HG02852 (cell line): Measurements from ENCODE around the gene LRR1.
"Not testable (repeated sequence)": the region's sequence is repeated elsewhere in the genome, so short reads cannot be mapped to it uniquely, and the experiment has no call there.

Experiments
- ATAC-seq: cut with Tn5 transposase; IDR thresholded peaks from one replicate; pipeline ENCODE4 v1.9.1; 2021; ENCODE audit warnings: mild to moderate bottlenecking, moderate library complexity; ENCODE audit not compliant: unreplicated experiment

The LRR1 gene

GRCh38 chr14:49585803-49586672, 12.7 kb upstream of the LRR1 start, which contains the start of gene RPS29:
TSS of gene RPS29 (minus strand) at chr14:49586380. CDS start at chr14:49586346, 34 bp downstream.
- peak; percentile 86 for ATAC-seq

DNA sequence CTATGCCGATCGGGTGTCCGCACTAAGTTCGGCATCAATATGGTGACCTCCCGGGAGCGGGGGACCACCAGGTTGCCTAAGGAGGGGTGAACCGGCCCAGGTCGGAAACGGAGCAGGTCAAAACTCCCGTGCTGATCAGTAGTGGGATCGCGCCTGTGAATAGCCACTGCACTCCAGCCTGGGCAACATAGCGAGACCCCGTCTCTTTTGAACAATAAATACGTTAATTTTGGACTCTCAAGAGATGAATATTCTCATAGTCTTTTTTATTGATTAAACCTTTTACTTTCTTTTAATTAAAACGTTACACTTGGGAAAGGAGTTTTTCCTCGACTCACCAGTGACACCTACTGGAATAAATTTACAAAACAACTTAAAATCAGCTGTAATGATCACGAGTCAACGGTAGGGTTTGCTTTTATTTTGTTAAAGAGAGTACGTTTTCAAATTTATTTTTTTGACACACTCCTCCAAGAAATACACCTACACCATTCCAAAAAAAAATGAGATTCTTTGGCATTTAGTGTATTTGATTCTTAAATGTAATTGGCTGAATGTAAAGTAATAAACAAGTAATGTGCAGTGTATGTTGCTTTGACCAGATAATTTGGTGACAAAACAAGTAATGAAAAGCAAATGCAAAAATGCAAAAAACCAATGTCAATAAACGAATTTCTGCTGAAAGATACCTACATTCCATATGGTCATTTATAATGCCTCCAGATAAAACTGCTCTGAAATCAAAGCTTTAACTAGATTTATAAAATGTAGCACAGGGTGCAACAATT, 11.9 kb upstream of the LRR1 start:
- peak; percentile 24 for ATAC-seq

GRCh38 chr14:49589387-49589786, 9.4 kb upstream of the LRR1 start:
- ATAC-seq = no peak

DNA sequence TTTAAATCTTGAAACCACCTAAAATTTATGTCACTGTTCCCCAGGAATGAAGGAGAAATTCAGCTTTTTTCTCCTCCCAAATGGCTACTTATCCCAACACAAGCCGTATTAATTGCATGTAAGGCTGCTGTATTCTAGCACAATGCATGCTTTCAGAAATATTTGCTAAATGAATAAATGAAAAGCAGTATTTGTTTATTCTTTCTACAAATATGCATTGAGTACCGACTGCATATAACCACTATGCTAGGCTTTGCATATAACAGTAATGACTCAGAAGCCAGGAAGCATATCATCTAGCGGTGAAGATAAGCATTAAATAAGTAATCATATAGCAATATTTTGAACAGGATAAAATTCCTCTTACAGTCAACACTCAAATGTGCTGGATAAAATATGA, 5.7 kb upstream of the LRR1 start:
- ATAC-seq = no peak

- peak; percentile 30 for ATAC-seq
These were observed 4.2 kb upstream of the LRR1 start for GRCh38 chr14:49594347-49595091.

- ATAC-seq = peak; percentile 0
These were observed 603 bp upstream of the LRR1 start for GRCh38 chr14:49598189-49598484.

DNA sequence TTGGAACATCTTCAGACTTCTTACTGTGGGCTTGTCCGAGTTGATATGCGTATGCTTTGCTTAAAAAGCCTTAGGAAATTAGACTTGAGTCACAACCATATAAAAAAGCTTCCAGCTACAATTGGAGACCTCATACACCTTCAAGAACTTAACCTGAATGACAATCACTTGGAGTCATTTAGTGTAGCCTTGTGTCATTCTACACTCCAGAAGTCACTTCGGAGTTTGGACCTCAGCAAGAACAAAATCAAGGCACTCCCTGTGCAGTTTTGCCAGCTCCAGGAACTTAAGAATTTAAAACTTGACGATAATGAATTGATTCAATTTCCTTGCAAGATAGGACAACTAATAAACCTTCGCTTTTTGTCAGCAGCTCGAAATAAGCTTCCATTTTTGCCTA, 8.8 kb downstream of the LRR1 start:
- ATAC-seq = no peak

GRCh38 chr14:49612251-49612650, 13.5 kb downstream of the LRR1 start:
- no peak for ATAC-seq

- ATAC-seq = no peak
These were observed 13.9 kb downstream of the LRR1 start for GRCh38 chr14:49612671-49613070.

DNA sequence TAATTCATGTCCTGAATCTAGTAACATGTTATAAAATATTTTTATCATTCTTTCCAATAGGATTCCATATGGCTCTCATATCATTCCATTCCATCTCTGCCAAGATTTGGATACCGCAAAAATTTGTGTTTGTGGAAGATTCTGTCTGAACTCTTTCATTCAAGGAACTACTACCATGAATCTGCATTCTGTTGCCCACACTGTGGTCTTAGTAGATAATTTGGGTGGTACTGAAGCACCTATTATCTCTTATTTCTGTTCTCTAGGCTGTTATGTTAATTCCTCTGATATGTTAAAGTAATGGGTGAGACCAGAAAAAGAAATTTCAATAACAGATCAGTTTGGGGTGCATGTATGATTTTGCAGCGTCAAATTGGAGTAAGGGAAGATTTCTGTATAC, 15.5 kb downstream of the LRR1 start:
- ATAC-seq = no peak

GRCh38 chr14:49615776-49616175, 17.0 kb downstream of the LRR1 start:
- no peak for ATAC-seq

GRCh38 chr14:49617852-49618519, 19.2 kb downstream of the LRR1 start:
- no peak for ATAC-seq

DNA sequence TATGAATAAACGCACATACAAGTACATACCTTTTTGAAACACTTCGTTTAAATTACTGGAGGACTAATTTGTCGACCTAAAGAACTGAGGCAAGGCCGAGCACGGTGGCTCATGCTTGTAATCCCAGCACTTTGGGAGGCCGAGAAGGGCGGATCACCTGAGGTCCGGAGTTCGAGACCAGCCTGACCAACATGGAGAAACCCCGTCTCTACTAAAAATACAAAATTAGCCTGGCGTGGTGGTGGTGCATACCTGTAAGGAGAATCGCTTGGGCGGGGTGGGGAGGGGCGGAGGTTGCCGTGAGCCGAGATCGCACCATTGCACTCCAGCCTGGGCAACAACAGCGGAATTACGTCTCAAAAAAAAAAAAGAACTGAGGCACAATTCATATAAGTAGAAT, 20.5 kb downstream of the LRR1 start:
- ATAC-seq = not testable (repeated sequence)

DNA sequence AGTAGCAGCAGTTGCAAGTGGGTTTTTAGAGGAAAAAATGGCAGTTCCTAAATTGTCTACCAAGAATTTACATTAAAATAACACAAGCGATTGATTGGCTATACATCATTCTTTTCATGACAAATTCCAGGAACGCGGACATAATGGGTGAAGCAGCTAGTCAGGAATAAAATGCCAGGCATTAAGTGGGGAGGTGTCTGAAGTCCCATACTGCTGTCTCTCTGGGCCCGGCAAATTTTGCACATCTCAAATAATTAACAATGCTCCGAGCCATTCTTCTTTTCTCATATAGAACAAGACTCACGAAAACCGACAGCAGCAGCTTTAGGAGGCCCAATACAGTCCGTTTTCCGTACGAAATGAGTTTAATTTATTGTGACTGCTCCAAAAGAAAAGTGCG, 21.0 kb downstream of the LRR1 start:
- ATAC-seq = no peak

DNA sequence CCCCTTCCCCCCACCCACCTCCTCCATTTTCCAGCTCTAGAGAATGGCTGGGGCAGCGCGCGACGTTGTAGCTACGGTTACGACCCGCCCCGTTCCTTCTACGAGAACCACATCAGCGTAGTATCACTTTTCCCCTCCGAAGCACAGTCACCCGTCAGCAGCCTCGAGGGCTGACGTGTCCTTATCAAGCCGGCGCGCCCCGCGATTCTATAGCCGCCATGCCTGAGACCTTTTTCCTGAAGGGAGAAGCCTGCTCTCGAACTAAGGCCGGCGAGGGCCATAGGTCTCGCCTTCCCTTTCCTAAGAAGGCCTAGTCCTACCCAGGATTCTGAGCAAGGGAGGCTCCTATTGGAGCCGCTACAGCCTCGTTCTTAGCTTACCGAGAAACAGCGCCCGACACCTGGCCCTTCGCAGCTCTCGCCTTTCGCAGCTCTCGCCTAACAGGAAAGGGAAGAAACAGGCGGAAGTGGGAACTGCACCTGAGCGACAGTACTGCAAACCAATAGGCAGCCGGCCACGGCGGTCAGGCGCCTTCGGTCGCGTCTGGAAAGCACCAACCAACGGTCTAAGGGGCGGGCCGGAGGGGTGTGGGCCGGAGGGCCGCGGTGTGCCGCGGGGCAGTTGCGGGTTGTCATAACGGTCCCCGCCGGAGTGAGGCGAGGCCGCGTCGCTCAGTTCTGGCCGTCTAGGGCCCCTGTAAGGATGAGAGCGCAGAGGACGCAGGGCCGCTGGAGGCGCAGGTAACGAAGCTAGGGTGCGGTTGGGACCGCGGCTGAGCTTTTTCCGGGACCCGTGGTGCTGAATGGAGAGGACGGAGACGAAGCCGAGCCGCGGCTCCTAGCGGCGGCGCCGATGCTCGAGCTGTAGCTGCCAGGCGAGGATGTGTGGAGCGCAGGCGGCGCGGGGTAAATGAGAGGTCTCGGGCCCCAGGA, 21.7 kb downstream of the LRR1 start, which contains the start of the genes MGAT2 and RPL36AL:
MGAT2 (plus strand) TSS at position 618 of the 932 bp plus-strand sequence. CDS start 470 bp downstream, outside the sequence.
RPL36AL (minus strand) TSS at position 445 of the 932 bp plus-strand sequence. CDS start 1,522 bp downstream, outside the sequence.
- ATAC-seq = peak; percentile 91

DNA sequence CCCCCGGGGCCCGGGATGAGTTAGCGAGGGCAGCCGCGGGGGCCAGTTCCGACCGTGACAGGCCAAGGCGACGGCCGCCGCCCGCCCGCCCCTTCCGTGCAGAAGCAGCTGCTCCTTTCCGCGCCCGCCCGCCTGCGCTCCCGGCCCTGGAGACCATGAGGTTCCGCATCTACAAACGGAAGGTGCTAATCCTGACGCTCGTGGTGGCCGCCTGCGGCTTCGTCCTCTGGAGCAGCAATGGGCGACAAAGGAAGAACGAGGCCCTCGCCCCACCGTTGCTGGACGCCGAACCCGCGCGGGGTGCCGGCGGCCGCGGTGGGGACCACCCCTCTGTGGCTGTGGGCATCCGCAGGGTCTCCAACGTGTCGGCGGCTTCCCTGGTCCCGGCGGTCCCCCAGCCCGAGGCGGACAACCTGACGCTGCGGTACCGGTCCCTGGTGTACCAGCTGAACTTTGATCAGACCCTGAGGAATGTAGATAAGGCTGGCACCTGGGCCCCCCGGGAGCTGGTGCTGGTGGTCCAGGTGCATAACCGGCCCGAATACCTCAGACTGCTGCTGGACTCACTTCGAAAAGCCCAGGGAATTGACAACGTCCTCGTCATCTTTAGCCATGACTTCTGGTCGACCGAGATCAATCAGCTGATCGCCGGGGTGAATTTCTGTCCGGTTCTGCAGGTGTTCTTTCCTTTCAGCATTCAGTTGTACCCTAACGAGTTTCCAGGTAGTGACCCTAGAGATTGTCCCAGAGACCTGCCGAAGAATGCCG, 22.6 kb downstream of the LRR1 start:
- peak; percentile 30 for ATAC-seq

DNA sequence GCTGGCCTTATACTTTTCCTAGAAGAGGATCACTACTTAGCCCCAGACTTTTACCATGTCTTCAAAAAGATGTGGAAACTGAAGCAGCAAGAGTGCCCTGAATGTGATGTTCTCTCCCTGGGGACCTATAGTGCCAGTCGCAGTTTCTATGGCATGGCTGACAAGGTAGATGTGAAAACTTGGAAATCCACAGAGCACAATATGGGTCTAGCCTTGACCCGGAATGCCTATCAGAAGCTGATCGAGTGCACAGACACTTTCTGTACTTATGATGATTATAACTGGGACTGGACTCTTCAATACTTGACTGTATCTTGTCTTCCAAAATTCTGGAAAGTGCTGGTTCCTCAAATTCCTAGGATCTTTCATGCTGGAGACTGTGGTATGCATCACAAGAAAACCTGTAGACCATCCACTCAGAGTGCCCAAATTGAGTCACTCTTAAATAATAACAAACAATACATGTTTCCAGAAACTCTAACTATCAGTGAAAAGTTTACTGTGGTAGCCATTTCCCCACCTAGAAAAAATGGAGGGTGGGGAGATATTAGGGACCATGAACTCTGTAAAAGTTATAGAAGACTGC, 23.4 kb downstream of the LRR1 start:
- no peak for ATAC-seq

- ATAC-seq = no peak
These were observed 24.6 kb downstream of the LRR1 start for GRCh38 chr14:49623387-49623786.
